Right forelimb (tissue), 1 donor: Measurements from ENCODE around the gene MRPS7.
A peak's percentile ranks its signal among the peaks of the same experiment; 100 is the strongest.
"Not testable (repeated sequence)": the region's sequence is repeated elsewhere in the genome, so short reads cannot be mapped to it uniquely, and the experiment has no call there.

ENCODE experiments used
- DNase-seq: peaks from one replicate; pipeline ENCODE4 v3.0.0-alpha.2; 2018

MRPS7 gene

DNA sequence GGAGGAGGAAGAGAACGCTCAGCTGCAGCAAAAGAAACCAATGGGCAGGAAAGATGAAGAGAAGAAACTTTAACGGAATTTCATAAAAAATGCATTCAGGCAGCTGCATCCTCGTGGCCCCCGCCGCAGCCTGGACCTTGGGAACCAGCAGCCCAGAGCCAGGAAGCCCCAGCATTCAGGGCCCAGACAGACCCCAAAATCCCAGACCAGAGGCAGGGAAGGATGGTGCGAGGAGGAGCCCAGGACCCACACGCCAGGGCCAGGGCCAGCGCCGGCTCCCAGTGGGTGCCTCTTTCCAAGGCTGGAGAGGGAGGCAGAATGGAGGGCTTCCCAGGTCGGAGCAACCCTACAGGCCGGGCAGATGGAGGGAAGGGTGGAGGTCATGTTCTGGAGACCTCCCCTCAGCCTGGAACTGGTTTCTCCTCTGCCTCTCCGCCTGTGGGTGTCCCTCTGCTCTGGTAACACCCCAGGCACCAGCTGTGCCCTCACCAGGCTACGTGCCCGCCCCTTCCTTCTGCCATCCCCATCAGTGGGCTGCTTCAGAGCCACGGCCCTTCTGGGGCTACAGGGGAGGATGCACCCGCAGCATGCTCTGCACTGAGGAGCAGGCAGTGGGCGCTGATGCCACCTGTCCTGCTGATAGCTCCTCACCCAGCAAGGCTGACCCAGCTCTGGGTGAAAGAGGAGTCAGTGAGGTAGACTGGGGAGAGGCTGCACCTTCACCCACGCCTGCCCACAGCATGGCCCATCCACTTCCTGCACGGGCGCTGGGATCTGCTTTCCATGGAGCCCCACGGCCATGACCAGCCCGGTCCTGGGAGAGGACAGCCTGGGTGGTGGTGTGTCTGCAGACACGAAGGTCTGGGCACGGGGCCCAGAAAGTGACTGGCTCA is 10.5 kb downstream of the MRPS7 start:
- no peak for DNase-seq

DNA sequence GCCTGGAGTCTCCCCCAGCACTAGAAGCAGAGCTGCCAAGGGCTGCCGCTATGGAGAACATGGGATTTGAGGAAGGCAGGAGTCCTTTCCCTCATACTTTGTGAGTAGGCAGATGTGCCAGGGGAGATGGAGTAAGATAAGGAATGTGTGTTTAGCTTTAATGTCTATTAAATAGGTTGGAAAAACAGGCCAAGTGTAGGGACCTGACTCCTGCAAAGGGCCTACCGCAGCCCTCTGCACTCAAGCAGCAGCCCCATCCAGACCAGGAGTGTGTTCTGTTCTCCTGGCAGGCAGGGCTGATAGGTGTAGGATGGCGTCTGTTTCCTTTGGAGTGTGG is 11.1 kb downstream of the MRPS7 start:
- DNase-seq = no peak

DNA sequence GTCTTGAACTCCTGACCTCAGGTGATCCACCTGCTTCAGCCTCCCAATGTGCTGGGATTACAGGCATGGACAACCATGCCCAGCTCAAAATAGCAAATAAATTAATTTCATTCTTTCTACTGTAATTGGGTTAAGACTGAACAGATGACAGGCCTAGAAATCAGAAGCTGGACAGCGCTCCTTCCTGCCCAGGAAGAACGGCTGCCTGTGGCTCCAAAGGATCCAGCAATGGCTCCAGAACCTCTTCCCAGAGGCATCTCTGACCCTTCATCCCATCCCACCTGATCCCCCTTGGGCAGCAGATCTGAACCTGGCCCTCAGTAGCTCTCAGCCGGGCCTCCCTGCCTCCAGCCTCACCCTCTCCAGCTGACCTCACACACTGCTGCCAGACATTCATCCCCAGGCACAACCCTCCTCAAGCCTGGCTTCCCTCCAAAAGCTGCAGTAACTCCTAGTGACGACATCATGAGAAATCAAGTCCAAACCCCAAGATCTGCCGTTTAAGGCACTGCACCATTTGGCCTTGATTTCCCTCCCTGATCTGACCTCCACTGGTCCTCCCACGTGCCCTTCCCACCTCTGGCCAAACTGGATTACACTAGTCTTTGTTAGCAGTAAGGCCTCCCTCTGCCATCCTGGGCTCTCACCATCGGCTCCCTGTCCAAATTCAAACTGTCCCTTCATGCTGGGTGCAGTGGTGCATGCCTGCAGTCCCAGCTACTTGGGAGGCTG is 12.5 kb downstream of the MRPS7 start:
- no peak for DNase-seq

DNA sequence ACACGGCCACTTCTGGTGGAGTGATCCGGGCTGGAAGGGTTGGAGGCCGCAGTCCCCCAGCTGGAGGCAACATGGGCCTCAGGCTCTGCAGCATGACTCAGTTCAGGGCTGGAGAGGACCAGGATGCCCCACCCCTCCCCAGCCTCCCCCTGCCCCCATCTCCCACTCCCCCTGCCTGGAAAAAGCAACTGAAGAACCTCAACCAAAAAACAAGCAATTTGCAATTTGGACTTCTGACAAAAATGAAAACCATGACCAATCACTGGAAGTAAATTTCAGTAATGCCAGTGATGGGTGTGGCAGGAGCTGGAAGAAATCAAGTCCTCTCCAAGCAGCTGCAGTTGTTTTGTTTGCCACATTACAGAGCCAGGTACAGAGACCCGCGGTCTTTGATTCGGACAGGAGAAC is 16.0 kb downstream of the MRPS7 start:
- DNase-seq = no peak

DNA sequence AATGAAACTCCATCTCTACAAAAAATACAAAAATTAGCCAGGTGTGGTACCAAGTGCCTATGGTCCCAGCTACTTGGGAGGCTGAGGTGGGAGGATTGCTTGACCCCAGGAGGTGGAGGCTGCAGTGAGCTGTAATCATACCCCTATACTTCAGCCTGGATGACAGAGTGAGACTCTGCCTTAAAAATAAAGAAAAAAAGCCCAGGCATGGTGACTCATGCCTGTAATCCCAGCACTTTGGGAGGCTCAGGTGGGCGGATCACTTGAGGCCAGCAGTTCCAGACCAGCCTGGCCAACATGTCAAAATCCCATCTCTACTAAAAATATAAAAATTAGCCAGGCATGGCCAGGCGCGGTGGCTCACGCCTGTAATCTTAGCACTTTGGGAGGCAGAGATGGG is 18.5 kb downstream of the MRPS7 start:
- not testable (repeated sequence) for DNase-seq

DNA sequence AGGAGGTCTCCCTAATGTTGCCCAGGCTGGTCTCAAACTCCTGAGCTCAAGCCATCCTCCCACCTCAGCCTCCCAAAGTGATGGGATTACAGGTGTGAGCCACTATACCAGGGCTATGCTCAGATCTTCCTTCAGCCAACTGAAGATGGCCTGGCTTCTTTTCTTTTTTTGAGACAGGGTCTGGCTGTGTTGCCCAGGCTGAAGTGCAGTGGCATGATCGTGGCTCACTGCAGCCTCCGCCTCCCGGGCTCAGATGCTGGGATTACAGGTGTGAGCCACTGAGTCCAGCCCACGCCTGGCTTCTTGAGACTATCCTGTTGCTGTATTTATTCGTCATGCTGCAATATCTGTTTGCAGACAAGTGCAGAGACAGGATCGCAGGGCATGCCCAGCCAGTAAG is 23.4 kb downstream of the MRPS7 start:
- no peak for DNase-seq

DNA sequence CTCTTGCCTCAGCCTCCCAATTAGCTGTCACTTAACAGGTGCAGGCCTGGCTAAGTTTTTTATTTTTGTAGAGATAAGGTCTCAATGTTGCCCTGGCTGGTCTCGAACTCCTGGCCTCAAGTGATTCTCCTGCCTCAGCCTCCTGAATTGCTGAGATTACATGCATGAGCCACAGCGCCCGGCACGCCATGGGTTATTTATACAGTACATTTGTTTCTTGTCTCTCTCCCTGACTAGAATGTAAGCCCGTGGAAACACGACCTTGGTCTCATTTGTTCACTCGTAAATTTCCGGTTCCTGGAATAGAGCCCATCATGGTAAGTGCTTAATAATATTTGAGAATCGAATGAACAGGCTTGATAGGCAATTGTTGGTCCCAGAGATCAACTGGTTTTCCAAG is 25.5 kb downstream of the MRPS7 start:
- DNase-seq = no peak

DNA sequence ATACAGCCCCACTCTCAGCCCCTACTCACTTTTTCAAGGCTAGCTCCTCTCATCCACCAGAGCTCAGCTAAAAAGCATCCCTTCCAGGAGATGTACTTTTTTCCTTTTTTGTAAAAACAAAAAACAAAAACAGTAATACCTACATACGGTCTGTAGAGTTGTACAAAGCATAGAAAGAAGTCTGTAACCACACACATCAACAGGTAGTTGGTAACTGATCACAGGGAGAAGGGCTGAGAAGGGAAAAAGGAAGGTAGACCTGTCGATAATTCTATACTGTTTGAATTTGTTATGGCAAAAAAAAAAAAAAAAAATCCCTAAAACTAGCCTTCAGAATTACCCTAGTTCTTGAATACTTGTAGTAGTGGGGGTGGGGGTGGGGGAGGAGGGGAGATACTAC is 26.7 kb downstream of the MRPS7 start:
- no peak for DNase-seq

DNA sequence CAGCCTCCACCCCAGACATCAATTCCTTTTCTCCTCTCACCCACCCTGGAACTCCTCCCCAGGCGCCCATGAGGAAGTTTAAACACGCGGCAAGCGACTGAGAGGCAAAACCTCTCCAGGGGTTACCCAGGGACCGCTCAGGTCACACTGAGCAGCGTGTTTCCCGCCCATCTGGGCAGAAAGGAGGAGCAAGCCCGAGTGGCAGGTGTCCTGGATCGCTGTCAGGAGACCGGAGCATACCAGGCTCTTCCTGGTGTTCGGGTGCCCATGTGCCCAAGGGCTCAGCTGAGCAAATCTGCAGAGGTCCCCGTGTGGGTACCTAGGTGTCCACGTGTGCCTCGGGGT is 27.1 kb downstream of the MRPS7 start:
- no peak for DNase-seq

DNA sequence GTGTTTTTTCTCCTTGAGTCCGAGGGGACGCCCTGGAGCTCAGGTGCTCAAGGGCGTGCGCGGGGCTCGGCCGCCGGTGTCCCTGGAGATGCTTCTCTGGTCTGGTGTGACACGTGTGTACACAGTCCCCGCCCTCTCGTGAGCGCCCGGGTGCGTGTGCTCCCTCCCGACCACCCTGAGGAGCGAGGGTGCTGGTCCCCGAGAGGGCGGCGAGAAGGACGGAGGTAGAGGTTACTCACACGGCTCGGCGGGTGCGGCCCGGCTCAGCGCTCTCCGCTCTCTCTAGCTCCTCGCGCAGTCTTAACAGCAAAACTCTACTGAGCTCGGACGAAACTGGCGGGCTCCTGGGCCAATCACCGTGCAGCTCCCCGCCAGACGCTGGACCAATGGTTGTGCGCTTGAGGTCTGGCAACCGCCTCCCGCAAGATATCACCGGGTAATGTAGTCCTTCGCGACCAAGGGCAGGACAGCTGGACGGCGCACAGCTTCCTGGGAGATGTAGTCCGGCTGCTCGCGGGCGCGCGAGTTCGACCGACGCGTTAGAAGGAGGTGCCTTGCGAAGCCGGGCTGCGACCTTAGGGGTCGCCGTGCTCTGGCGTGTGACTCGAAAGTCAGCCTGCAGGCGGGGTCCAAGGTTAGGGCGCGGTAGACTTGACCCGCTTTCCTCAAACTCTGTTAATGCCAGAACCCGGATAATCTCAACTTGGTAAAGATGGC is 27.6 kb downstream of the MRPS7 start, which contains the start of gene SLC25A19:
Gene SLC25A19 (minus strand): TSS at position 319 of the 717 bp plus-strand sequence. CDS start 2,669 bp downstream, outside the sequence.
- peak; percentile 96 for DNase-seq

DNA sequence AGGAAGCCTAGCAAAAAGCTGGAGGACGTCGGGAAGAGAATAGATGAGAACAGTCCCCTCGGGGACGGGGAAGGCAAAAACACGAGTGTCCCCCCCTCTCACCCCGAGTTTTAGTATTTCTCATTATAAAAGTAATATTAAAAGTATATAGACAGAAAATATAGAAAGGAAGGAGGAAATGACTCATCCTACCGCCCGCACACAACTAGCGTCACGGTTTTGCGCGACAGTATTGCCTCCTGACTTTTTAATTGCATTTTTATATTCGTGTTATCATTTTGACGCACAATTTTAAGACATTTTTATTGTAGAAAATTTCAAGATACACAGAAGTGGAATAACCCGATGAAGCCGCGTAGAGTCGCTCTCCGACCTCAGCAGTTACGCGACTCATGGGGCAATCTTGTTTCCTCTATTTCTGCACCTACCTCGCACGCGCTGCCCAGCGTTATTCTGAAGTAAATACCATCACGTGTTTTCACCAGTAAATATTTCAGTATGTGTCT is 28.2 kb downstream of the MRPS7 start:
- DNase-seq = no peak

DNA sequence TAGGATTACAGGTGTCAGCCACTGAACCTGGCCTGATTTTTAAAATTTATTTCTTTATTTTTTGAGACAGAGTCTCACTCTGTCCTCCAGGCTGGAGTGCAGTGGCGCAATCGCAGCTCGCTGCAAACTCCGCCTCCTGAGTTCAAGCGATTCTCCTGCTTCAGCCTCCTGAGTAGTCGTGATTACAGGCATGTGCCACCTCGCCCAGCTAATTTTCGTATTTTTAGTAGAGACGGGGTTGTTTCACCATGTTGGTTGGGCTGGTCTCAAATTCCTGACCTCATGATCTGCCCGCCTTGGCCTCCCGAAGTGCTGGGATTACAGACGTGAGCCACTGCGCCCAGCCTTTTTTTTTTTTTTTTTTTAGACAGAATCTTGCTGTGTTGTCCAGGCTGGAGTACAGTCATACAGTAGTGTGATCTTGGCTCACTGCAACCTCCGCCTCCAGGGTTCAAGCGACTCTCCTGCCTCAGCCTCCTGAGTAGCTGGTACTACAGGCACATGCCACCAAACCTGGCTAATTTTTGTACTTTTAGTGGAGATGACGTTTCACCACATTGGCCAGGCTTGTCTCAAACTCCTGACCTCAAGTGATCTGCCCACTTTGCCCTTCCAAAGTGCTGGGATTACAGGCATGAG is 31.2 kb downstream of the MRPS7 start:
- not testable (repeated sequence) for DNase-seq

DNA sequence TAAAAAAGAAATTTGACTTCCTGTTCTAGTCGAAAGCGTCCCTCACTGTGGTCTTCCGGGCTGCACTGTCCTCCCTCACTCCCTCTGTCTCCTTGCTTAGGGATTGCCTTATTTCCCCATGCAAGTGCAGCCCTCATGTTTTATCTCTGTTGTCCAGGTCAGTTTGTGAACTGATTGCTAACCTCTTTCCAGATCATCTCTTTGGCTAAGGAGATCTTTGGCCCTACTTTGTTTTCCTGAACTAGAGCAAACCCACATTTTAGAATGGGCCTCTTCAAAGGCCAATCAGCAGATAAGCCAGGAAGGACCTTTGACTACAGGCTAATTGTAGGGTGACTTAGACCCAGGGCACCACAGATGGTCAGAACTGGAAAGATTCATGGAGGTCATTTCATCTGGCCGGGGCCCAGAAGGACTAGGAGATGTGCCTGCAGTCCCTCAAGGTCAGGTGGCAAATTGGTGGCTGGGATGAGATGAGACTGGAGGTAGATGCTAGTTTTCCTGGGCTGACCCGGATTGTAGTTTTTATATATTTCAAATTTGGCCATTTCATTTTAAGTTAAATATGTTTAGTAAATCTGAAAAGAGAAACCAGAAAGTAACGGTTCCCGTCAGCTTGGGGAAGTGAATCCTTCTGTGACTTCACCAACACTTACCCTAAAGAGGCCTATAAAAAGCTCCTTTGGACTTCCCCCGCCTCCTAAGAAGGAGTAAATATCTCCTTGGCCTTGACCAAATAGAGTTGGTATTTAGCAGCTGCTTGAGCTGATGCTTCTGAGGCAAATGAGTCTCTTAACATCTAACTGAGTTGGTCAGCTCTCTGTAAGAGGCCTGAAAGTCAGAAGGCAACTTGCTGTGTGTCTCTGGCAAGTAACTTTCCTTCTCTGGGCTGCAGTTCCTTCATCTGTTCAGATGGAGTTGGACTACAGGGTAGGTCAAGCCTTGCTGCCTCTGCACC is 33.8 kb downstream of the MRPS7 start:
- DNase-seq = no peak

DNA sequence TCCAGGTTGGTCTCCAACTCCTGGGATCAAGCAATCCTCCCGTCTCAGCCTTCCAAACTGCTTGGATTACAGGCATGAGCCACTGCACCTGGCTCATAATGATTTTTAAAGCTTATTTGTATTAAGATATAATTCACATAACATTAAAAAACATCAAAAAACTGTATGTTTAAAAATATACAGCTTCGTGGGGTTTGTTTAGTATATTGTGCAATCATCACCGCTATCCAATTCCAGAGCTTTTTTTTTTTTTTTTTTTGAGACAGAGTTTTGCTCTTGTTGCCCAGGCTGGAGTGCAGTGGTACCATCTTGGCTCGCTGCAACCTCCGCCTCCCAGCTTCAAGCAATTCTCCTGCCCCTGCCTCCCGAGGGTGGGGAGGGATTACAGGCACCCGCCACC is 38.6 kb downstream of the MRPS7 start:
- DNase-seq = no peak

DNA sequence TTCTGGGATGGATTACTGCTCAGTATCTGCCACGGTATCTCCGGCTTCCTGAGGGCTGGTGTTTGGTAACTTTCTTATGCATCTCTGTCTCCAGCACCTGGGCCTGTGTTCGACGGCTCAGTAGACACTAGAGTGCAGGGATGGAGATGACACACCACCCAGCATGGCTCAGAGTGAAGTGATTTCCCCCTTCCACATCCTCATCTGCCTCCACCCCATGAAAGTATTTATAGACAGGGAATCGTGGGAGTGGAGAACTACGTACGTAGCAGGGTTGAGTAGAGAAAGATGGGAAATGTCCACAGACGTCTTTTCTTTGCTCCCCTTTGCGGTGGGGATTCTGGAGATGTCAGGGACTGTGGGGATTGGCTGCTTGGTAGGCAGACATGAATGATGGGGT is 39.4 kb downstream of the MRPS7 start:
- no peak for DNase-seq

DNA sequence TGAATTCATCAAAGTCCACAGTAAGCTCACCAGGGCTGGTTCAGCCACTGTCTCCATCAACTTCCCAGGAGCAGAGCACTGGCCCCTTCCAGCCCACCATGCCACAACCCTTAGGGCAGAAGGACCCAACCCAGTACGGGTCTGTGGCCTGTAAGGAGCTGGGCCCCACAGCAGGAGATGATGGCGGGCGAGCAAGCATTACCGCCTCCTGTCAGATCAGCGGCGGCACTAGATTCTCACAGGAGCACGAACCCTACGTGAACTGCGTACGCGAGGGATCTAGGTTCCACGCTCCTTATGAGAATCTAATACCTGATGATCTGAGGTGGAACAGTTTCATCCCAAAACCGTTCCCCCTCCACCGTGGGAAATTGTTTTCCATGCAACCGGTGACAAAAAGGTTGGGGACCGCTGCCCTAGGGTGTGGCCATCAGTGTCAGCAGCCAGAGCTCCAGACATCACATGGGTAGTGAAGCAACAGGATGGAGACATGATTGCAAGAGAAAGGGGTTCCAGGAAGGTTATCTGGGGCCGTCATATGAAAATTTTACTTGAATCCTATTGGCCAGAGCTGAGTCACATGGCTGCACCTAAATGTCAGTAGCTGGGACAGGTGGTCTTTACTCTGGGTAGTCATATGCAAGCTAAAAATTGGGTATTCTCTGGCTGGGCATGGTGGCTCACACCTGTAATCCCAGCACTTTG is 40.0 kb downstream of the MRPS7 start:
- DNase-seq = no peak

DNA sequence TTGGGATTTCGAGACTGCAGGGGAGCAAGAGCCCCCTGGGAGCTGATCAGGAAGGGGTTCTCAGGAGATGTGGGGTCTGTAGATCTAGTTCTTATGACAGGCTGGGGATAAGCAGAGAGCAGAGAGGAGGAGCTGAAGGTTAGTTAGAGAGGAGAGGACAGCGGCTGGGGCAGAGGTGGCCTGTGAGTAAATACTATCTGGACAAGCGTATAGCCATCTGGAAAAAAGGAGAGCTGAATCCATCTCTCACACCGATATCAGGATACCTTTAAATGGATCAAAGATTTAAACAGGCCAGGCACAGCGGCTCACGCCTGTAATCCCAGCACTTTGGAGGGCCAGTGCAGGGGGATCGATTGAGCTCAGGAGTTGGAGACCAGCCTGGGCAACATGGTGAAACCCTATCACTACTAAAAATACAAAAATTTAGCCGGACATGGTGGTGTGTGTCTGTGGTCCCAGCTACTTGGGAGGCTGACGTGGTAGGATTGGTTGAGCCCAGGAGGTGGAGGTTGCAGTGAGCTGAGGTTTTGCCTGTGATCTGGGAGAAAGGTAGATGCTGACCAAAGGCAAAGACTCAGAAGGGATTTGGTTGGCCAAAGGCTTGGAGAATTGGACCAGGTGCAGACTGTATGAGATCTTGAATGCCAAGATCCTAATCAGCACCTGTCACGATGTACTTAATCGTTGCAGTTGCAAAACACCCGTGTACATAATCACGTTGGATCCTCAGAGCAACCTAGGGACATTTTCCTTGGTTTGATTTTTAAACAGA is 46.5 kb downstream of the MRPS7 start:
- DNase-seq = no peak

DNA sequence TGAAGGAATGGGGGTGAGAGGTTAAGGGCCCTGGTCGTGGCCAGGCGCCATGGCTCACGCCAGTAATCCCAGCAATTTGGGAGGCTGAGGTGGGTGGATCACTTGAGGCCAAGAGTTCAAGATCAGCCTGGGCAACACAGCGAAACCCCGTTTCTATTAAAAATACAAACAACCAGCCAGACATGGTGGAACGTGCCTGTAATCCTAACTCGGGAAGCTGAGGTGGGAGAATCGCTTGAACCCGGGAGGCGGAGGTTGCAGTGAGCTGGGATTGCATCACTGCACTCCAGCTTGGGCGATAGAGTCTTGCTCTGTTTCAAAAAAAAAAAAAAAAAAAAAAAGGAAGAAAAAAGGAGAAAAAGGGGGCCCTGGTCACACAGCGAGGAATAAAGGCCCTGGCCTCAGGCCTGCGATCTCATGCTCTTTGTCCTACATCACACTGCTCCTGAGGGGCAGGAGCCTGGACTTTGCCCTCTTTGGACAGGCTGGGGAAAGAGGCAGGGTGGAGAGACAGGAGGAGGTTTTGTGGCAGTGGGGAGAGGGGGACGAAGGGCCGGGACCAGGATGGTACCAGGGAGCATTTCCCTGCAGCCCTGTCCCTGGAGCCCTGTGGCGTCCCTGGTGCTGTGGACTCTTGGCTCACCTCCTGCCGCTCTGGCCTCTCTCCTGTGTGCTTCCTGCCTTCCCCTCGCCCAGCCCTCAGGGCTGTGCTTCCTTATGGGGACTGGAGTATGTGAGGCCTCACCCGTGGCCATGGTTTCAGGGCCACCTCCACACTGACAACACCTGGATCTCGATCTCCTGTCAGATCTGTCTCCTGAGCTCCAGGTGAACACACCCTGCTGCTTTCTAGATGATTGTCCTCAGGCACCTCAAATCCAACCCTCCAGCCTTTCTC is 47.3 kb downstream of the MRPS7 start:
- DNase-seq = no peak

DNA sequence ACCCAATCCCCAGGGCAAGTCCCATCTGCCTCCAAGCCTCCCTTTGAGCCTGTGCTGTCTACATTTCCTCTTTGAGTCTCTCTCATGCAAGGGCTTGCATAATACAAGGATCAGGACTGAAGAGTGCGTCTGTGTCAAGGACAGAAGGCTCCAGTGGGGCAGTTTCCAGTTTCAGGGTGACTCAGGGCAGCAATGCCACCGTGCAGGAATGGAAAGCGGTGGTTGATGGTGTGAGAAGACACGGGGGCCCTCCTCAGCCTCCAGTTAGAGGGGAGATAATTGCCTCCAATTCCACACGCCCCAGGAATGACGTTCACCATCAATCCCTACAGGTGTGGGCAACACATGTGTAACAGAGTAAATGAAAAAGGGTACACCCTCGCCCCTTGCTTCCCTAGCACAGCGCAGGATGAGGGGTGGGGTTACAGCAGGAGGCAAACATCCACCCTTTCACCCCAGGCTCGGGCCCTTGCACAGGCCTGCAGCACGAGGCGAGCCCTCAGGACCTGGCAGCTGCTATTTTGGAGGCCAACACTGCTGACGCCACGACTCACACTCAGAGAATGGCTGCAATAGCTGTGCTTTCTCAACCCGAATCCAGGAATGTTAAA is 52.4 kb downstream of the MRPS7 start:
- no peak for DNase-seq
